Spleen (tissue), 11 donors: Measurements from ENCODE around the gene CFAP99. TPM values are rescaled to one million over a fixed set of nuclear protein-coding genes. Genes with fewer than 3 reads are reported as not detected.
"Not testable (repeated sequence)": the region's sequence is repeated elsewhere in the genome, so short reads cannot be mapped to it uniquely, and the experiment has no call there.

Experiments used
- DNase-seq: peaks from one replicate; pipeline ENCODE4 v3.0.0-alpha.2; 2020
- H3K27ac ChIP-seq, 8 donors: fragments of 200-600 bp; sonication (generic) in 7 of 8; 1 replicate in 4 of 8; 2 replicates in 4 of 8; pipeline versions ENCODE4 v1.5.0 to v1.8.0; 2016 to 2021; ENCODE audit warnings: inconsistent platforms in 4 of 8, mild to moderate bottlenecking in 4 of 8, moderate library complexity in 1 of 8
- H3K27me3 ChIP-seq, 7 donors: fragments of 200-600 bp; sonication (generic) in 6 of 7; replicated peaks in 1 of 7; 1 replicate in 4 of 7; 2 replicates in 3 of 7; pipeline versions ENCODE4 v1.5.0 to v1.8.0; 2016 to 2021; ENCODE audit warnings: inconsistent platforms in 3 of 7, mild to moderate bottlenecking in 1 of 7
- H3K36me3 ChIP-seq, 6 donors: fragments of 200-600 bp; sonication (generic) in 5 of 6; 1 replicate in 4 of 6; 2 replicates in 2 of 6; pipeline versions ENCODE4 v1.5.0 to v1.8.0; 2016 to 2021; ENCODE audit warnings: inconsistent platforms in 2 of 6
- H3K4me1 ChIP-seq, 6 donors: fragments of 200-600 bp; sonication (generic) in 5 of 6; 1 replicate in 3 of 6; 2 replicates in 3 of 6; pipeline versions ENCODE4 v1.5.0 to v1.8.0; 2016 to 2021; ENCODE audit warnings: inconsistent platforms in 3 of 6
- H3K4me3 ChIP-seq, 8 donors: fragments of 200-600 bp; sonication (generic) in 7 of 8; 1 replicate in 4 of 8; 2 replicates in 4 of 8; pipeline versions ENCODE4 v1.5.0 to v1.8.0; 2016 to 2021; ENCODE audit warnings: inconsistent platforms in 4 of 8, mild to moderate bottlenecking in 4 of 8, moderate library complexity in 2 of 8
- H3K9me3 ChIP-seq, 8 donors: fragments of 200-600 bp; sonication (generic) in 7 of 8; 1 replicate in 4 of 8; 2 replicates in 4 of 8; pipeline versions ENCODE4 v1.5.0 to v1.8.0; 2016 to 2021; ENCODE audit warnings: inconsistent platforms in 4 of 8
- POLR2A ChIP-seq, 3 donors: fragments of 450-650 bp; IDR thresholded peaks; one replicate each; pipeline ENCODE4 v1.5.1; 2017; ENCODE audit warnings: antibody characterized with exemption in 3 of 3, mild to moderate bottlenecking in 1 of 3
- POLR2AphosphoS5 ChIP-seq, 3 donors: sonication (generic); formaldehyde crosslinking; IDR thresholded peaks; one replicate each; pipeline ENCODE4 v1.5.1; 2017; ENCODE audit warnings: antibody characterized with exemption in 3 of 3
- WGBS, 5 donors: extraction: QIAGEN DNeasy Blood & Tissue Kit in 3 of 5; methylation state at CpG; one replicate each; pipeline versions ENCODE4 v1.1.5 to v1.1.7; 2013 to 2018; 5-methylcytosine and 5-hydroxymethylcytosine counted together
- intact Hi-C: fragments of 100-400 bp; cut with DNase I; formaldehyde crosslinking; loops from one replicate; pipeline ENCODE4 v1.15.0; 2023; ENCODE audit warnings: low total_unique reads
- polyA plus RNA-seq, 3 donors: library from polyadenylated mRNA; stranded (reverse); fragments of 200-250 nt; gene quantifications; one replicate each; pipeline ENCODE4 v1.2.1, GENCODE V29; 2013
- total RNA-seq, 7 donors: library from RNA; depleted of rRNA in 3 of 7; stranded (reverse); fragments of >200 nt in 3 of 7; fragmentation: NEBNext Ultra II Directional in 4 of 7; extraction: Animal tissue kit (Norgen Biotek cat#: 25700) in 4 of 7; gene quantifications; one replicate each; pipeline versions ENCODE4 v1.1.0 to v1.2.1, GENCODE V29; 2016 to 2021
- TF ChIP-seq, protein P1 (sequence below), 11 experiments: fragments of 200-600 bp in 7 of 11; fragments of 450-650 bp in 4 of 11; sonication (generic) in 4 of 11; IDR thresholded peaks in 8 of 11; conservative IDR thresholded peaks in 3 of 11; 1 replicate in 7 of 11; 2 replicates in 4 of 11; pipeline versions ENCODE4 v1.4.0 to v1.8.0; 2016 to 2021; ENCODE audit warnings: antibody characterized with exemption in 11 of 11, inconsistent platforms in 4 of 11, mild to moderate bottlenecking in 1 of 11
- donor health status: healthy with polysubstance abuse.
- donor health status: DM: no; HTN: no; CAD: no; lungs with moderate emphysema.
- donor health status: DM: no; HTN: no; CAD: no.
- donor health status: Bipolar disorder and iron deficiency.
- donor health status: healthy.
- donor health status: DM: no; HTN: no; CAD: no.
- donor health status: DM: yes; HTN: yes; CAD: no.

Gene CFAP99
- total and polyA plus RNA-seq, 10 donors, result 0.13 to 0.22 TPM; not detected in 8

GRCh38 chr4:2378401-2378800, 40.4 kb upstream of the CFAP99 start:
- Histone ChIP-seq H3K27ac (no peak overlapping the region), H3K9me3 (peaks cover 0 to 4% (median 0%) of the 10 kb centered on the region in 8 donors), H3K4me1 (no peaks in the 10 kb centered on the region), H3K4me3 (no peak overlapping the region), H3K36me3 (no peaks in the 10 kb centered on the region), H3K27me3 (no peaks in the 10 kb centered on the region)
- WGBS, 5 donors, result 77 to 85% (median 84%) methylated on average over 5 of the region's 5 CpGs
- no peak for TF ChIP-seq POLR2AphosphoS5 (IDR thresholded peaks at IDR 0.05)
- TF ChIP-seq, protein P1, sequence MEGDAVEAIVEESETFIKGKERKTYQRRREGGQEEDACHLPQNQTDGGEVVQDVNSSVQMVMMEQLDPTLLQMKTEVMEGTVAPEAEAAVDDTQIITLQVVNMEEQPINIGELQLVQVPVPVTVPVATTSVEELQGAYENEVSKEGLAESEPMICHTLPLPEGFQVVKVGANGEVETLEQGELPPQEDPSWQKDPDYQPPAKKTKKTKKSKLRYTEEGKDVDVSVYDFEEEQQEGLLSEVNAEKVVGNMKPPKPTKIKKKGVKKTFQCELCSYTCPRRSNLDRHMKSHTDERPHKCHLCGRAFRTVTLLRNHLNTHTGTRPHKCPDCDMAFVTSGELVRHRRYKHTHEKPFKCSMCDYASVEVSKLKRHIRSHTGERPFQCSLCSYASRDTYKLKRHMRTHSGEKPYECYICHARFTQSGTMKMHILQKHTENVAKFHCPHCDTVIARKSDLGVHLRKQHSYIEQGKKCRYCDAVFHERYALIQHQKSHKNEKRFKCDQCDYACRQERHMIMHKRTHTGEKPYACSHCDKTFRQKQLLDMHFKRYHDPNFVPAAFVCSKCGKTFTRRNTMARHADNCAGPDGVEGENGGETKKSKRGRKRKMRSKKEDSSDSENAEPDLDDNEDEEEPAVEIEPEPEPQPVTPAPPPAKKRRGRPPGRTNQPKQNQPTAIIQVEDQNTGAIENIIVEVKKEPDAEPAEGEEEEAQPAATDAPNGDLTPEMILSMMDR (IDR thresholded peaks at IDR 0.05 in 8 of 11, conservative IDR thresholded peaks at IDR 0.05 in 3 of 11), result no peak
- TF ChIP-seq POLR2A (IDR thresholded peaks at IDR 0.05), result no peak
- intact Hi-C loops, result no loop called here
- no peak for DNase-seq

DNA sequence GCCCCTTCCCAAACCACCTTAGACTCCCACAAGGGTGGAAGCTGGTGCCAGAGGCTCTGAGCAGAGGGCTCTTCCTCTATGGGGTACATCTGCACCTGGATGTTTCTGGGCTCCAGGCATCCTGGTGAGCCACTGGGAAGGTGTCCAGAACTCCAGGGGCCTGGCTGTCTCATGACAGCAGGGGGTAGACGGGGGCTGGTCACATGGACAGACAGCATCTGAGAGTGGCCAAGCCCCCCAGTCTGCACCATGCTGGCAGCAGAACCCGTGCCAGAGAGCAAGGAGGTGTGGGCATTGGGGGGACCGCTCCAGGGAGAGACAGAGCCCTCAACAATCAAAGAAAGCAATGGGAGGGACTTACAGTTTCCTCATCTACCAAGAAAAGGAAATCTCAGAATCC, 39.9 kb upstream of the CFAP99 start:
- no peak overlapping the region for H3K27ac ChIP-seq
- no peak for DNase-seq
- peaks cover 0 to 4% (median 0%) of the 10 kb centered on the region in 8 donors for H3K9me3 ChIP-seq
- H3K4me3 ChIP-seq, result no peak overlapping the region
- H3K36me3 ChIP-seq, result no peaks in the 10 kb centered on the region
- no peaks in the 10 kb centered on the region for H3K4me1 ChIP-seq
- WGBS, 5 donors, result 62 to 94% (median 80%) methylated on average over 2 to 3 of the region's 3 CpGs
- TF ChIP-seq, protein P1 (IDR thresholded peaks at IDR 0.05 in 8 of 11, conservative IDR thresholded peaks at IDR 0.05 in 3 of 11), result no peak
- TF ChIP-seq POLR2AphosphoS5 (IDR thresholded peaks at IDR 0.05) (no peak), POLR2A (IDR thresholded peaks at IDR 0.05) (no peak)
- H3K27me3 ChIP-seq, result no peaks in the 10 kb centered on the region
- intact Hi-C loops, result no loop called here

GRCh38 chr4:2380589-2380988, 38.2 kb upstream of the CFAP99 start:
- H3K9me3 ChIP-seq, H3K4me3 ChIP-seq, H3K27ac ChIP-seq, H3K27me3 ChIP-seq, H3K36me3 ChIP-seq, H3K4me1 ChIP-seq, intact Hi-C loops, DNase-seq: not testable (repeated sequence)
- WGBS, 5 donors, result 78 to 87% (median 82%) methylated on average over 6 of the region's 6 CpGs

DNA sequence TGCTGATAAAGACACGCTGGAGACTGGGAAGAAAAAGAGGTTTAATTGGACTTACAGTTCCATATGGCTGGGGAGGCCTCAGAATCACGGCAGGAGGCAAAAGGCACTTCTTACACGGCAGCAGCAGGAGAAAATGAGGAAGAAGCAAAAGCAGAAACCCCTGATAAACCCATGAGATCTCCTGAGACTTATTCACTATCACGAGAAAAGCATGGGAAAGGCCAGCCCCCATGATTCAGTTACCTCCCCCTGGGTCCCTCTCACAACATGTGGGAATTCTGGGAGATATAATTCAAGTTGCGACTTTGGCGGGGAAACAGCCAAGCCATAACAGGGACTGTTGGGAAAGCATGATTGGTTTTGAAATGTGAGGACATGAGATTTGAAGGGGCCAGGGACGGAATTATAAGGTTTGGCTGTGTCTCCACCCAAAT, 36.0 kb upstream of the CFAP99 start:
- DNase-seq, H3K4me3 ChIP-seq, intact Hi-C loops, H3K4me1 ChIP-seq, H3K36me3 ChIP-seq, H3K27me3 ChIP-seq, H3K27ac ChIP-seq, H3K9me3 ChIP-seq: not testable (repeated sequence)
- 62 to 73% (median 68%) methylated on average over 7 of the region's 7 CpGs for WGBS, 5 donors

DNA sequence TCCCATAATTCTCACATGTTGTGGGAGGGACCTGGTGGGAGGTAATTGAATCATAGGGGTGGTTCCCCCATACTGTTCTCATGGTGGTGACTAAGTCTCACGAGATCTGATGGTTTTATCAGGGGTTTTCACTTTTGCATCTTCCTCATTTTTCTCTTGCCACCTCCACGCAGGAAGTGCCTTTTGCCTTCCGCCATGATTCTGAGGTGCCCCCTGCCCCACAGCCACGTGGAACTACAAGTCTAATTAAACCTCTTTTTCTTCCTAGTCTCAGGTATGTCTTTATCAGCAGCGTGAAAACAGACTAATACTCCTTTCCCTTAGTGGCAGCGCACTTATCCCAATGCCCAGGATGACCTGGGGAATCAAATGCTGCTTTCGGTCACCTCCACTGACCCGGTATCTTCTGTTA, 35.5 kb upstream of the CFAP99 start:
- H3K4me1 ChIP-seq, H3K27ac ChIP-seq, H3K27me3 ChIP-seq, H3K9me3 ChIP-seq, DNase-seq, intact Hi-C loops, H3K4me3 ChIP-seq, H3K36me3 ChIP-seq: not testable (repeated sequence)
- WGBS, 5 donors, result 77 to 85% (median 81%) methylated on average over 8 of the region's 8 CpGs

GRCh38 chr4:2383760-2384159, 35.0 kb upstream of the CFAP99 start:
- DNase-seq, result no peak
- no peaks in the 10 kb centered on the region for H3K36me3 ChIP-seq
- no peak overlapping the region for H3K27ac ChIP-seq
- WGBS, 5 donors, result 91 to 96% (median 92%) methylated on average over 5 of the region's 5 CpGs
- peaks cover 0 to 4% (median 0%) of the 10 kb centered on the region in 8 donors for H3K9me3 ChIP-seq
- peaks cover 0 to 5% (median 0%) of the 10 kb centered on the region in 6 donors for H3K4me1 ChIP-seq
- intact Hi-C loops, result no loop called here
- TF ChIP-seq, protein P1 (IDR thresholded peaks at IDR 0.05 in 8 of 11, conservative IDR thresholded peaks at IDR 0.05 in 3 of 11), result no peak
- no peak for TF ChIP-seq POLR2A (IDR thresholded peaks at IDR 0.05)
- no peak for TF ChIP-seq POLR2AphosphoS5 (IDR thresholded peaks at IDR 0.05)
- no peaks in the 10 kb centered on the region for H3K27me3 ChIP-seq
- no peak overlapping the region for H3K4me3 ChIP-seq
